HG03139 (cell line): Measurements from ENCODE around the gene PEX1.
"Not testable (repeated sequence)": the region's sequence is repeated elsewhere in the genome, so short reads cannot be mapped to it uniquely, and the experiment has no call there.

ENCODE experiments used
- ATAC-seq: cut with Tn5 transposase; IDR thresholded peaks from one replicate; pipeline ENCODE4 v1.9.1; 2021; ENCODE audit not compliant: unreplicated experiment

Gene PEX1

DNA sequence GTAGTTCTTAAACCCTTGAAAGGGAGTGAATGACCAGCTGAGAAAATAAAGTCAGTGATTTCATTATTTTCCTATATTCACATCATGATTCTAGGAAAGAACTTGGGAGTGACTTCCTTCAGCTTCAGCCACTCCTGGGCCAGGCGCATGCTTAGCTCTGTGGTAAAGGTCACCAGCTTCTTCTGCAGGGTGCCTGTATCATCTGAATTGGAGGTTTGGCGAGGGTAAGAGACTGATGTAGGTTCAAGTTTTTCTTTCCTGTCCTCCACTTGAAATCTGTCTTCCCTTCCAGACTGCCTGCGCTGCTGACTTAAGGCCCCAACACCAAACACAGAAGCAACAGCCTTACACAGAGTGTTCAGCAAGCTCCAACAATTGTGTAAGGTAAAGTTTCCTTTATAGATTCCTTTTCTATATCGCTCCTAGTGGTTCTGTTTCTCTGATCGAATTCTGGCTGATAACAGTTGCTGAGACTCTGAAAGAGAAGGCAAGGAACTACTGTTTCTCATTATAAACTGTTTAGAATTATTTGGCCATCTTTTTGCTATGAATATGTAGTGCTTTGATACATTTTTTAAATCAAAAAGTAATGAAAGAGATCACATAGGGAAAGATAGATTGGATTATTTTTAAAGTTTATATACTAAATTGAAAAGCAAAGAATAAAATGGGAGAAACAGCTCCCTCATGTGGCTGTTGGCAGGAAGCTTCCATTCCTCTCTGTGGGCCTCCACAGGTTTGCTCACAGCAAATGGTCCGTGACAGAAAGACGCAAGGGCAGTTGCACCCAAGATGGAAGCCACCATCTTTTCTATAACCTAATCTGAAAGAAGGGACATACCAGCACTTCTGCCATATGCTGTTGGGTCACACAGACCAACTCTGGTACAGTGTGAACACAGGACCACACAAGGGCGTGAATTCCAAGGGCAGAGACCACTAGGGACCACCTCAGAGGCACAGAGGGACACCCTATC is 67.0 kb downstream of the PEX1 start:
- peak; percentile 76 for ATAC-seq

DNA sequence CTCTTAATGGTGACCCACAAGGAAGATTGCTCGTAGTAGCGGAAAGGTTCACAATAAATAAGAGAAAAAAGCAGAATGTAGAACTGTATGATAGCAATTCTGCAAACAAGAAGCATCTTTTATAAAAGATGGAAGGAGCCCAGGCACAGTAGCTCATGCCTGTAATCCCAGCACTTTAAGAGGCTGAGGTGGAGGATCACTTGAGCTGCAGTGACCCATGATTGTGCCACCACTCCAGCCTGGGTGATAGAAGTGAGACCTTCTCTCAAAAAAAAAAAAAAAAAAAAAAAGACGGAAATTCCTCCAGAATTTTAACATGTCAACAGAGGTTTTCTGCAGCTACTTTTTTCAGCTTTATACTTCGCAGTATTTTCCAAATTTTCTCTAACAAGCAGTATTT is 67.8 kb downstream of the PEX1 start:
- ATAC-seq: no peak

DNA sequence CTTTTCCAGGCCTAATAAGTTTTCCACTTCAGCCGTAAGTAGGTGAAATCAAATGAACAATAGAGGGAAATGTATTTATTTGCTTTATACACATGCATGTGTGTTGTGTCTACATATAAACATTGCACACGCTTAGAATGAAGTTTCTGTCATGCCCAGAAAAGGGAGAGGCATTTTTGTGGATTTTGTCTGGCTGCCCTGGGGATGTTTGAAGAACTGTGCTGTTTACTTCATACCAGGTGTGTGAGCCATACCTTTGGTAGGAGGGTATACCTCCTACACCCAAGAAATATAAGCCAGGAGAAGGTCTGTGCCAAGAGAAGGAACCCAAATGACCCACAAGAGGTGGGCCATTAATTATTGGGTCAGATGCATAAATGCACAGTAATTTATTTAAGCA is 68.2 kb downstream of the PEX1 start:
- no peak for ATAC-seq

DNA sequence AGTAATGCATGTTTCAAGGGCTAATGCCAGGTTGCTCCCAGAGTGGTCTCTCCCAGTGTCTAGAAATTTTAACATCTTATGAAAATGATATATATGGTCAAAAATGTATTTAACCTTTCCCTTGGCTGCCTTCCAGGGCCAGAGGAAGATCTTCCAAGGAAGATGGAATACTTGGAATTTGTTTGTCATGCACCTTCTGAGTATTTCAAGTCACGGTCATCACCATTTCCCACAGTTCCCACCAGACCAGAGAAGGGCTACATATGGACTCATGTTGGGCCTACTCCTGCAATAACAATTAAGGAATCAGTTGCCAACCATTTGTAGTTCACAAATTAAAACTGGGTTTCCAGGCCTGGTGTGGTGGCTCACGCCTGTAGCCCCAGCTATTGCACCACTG is 72.1 kb downstream of the PEX1 start:
- ATAC-seq: no peak

DNA sequence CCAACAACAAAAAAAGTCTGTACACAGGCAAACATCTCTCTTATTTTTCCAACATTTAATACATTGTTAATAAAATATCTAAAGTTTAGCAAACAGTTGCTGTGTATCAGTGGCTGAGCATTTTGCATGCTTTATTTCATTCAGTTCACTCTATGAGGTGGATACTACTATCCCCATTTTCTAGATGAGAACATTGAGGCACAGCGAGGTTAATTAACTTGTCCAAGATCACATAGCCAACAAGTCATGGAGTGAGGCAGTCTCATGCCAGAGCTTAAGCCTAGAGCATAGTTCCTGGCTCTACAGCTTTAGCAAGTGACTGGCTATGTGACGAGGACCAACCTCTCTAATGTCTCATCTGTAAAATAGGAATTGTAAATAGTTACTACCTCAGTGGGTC is 76.7 kb downstream of the PEX1 start:
- ATAC-seq: no peak

DNA sequence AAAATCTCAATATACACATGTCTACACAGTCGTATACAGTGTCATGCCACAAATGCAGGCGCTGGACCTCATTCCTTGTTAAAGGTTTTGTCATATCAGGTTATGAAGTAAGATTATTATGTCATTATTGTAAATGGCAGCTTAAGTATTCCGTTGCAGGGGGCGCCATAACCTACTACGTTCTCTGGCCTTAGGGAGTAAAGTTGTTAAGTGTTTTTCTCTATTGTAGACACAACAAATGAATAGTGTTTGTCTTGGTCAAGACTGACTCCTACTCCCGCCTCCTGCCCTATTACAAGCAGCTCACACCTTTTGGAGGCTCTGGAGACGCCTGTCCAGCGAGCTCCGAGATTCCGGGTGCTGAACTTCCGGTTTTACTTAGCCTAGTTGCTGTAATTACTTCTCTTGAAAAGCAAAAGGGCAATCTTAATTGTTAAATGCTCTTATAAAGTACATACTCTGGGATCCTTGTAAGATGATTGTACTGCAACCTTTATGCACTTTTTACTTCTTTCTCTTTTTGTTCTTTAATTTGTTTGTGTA is 80.0 kb downstream of the PEX1 start:
- peak; percentile 39 for ATAC-seq

DNA sequence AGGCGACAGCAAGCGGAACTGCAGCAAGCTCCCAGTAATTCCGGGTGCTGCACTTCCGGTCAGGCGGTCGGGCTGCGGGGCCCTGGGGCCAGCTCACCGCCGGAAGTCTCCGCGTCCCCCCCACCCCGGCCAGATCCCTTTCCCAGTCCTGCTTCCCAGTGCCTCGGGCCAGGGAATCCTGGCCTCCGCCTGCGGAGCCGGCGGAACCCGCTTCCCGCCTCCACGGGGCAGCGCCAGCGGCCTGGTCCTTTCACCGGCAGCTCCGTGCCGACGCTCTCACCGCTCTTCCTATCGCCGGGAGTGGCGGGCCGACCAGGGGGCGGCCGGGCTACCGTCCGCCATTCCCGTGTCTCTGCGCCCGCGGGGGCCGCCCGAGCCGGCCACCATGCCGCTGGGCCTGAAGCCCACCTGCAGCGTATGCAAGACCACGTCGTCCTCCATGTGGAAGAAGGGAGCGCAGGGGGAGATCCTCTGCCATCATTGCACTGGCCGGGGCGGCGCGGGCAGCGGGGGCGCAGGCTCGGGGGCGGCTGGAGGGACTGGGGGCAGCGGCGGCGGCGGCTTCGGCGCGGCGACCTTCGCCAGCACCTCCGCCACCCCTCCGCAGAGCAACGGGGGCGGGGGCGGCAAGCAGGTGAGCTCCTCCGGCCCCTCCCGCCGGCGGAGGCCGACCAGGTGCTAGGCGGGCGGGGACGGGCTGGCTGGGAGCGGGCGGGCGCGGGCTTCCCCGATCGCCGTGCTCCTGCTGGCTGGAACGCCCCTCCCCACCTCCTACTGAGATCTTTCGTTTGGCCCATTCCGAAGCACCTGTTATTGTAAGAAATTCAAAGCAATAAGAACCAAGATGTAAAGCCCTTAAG is 80.7 kb downstream of the PEX1 start, which contains the start of gene GATAD1:
Gene GATAD1, plus strand, starts transcription at position 138 of the 860 bp plus-strand sequence. Its CDS starts 248 bp downstream, at position 386.
- ATAC-seq: peak; percentile 80

DNA sequence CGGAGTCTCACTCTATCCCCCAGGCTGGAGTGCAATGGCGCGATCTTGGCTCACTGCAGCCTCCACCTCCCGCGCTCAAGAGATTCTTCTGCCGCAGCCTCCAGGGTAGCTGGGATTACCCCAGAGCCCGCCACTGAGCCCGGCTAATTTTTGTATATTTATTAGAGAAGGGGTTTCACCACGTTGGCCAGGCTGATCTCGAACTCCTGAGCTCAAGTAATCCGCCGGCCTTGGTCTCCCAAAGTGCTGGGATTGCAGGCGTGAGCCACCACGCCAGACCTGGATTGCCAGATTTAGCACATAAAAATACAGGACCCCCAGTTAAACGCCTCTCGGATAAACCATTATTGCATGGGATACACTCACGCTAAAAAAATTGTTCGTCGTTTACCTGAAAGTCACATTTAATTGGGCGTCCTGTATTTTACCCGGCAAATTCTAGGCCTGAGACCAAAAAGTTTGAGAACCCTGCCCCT is 81.4 kb downstream of the PEX1 start:
- no peak for ATAC-seq

DNA sequence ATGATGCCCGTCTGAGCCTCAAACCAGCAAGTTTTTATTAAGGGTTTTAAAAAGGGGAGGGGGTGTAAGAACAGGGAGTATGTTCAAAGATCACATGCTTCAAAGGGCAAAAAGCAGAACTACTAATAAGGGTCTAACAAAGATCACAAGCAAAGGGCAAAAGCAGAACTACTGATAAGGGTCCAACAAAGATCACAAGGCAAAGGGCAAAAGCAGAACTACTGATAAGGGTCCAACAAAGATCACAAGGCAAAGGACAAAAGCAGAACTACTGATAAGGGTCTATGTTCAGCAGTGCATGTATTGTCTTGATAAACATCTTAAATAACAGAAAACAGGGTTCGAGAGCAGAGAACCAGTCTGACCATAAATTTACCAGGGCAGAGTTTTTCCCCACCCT is 85.6 kb downstream of the PEX1 start:
- not testable (repeated sequence) for ATAC-seq

DNA sequence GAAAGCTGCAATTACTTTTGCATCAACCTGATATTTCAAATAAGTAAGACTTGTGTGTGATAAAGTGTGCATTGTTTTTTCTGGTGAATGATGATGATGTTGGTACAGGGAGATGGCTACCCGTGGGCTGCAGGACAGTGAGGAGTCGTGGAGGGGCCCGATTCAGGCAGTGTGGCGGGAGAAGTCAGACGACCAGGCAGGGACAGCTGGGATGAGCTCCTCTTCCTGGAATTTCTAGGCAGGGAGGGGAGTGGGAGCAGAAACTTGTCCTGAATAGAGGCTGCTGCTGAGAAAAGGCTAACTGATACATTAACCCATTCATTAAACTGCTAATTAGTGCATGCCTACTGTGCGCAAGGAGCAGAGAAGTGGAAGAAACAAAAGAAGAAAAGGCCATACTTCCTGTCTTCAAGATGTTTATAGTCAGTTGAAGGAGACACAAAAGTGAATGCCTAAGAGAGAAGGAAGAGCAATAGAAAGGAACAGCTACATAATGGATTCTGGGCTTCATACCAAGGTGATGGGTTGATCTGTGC is 90.3 kb downstream of the PEX1 start:
- ATAC-seq: no peak
